ENCODE results near the gene ANKRD35.

DNA sequence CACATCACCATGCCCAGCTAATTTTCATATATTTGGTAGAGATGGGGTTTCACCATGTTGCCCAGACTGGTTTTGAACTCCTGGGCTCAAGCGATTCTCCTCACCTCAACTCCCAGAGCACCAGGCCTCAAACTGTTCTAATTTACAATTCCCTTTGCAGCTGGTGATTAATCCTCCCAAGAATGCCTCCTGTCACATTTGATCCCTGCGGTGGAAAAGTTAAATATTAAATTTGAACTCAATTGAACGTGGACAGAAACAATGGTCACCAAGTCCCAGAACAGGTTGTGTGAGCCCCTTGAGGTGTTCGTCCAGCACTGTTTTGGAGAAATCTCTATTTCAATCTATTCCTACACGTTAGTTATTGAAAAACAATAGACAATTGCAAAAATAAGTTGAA lies 2.0 kb upstream of the ANKRD35 start:
- TF ChIP-seq, protein P1, sequence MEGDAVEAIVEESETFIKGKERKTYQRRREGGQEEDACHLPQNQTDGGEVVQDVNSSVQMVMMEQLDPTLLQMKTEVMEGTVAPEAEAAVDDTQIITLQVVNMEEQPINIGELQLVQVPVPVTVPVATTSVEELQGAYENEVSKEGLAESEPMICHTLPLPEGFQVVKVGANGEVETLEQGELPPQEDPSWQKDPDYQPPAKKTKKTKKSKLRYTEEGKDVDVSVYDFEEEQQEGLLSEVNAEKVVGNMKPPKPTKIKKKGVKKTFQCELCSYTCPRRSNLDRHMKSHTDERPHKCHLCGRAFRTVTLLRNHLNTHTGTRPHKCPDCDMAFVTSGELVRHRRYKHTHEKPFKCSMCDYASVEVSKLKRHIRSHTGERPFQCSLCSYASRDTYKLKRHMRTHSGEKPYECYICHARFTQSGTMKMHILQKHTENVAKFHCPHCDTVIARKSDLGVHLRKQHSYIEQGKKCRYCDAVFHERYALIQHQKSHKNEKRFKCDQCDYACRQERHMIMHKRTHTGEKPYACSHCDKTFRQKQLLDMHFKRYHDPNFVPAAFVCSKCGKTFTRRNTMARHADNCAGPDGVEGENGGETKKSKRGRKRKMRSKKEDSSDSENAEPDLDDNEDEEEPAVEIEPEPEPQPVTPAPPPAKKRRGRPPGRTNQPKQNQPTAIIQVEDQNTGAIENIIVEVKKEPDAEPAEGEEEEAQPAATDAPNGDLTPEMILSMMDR (conservative IDR thresholded peaks at IDR 0.05 in 1 of 2, IDR thresholded peaks at IDR 0.05 in 1 of 2; ENCODE audit: extremely low read depth in 1 of 2, insufficient read depth in 1 of 2, low read depth in 1 of 2, low read length in 2 of 2): no peak
- TF ChIP-seq EZH2 (IDR thresholded peaks at IDR 0.05; ENCODE audit: borderline replicate concordance, low read length): no peak

Data from mammary epithelial cell (primary cell).